ENCODE measurements around the gene COX17. TPM values are rescaled to one million over a fixed set of nuclear protein-coding genes. Genes with fewer than 3 reads are reported as not detected.

The COX17 gene
- total RNA-seq, 4 donors from 2014 or later: 12.8 to 73.0 (median 46.0) TPM

DNA sequence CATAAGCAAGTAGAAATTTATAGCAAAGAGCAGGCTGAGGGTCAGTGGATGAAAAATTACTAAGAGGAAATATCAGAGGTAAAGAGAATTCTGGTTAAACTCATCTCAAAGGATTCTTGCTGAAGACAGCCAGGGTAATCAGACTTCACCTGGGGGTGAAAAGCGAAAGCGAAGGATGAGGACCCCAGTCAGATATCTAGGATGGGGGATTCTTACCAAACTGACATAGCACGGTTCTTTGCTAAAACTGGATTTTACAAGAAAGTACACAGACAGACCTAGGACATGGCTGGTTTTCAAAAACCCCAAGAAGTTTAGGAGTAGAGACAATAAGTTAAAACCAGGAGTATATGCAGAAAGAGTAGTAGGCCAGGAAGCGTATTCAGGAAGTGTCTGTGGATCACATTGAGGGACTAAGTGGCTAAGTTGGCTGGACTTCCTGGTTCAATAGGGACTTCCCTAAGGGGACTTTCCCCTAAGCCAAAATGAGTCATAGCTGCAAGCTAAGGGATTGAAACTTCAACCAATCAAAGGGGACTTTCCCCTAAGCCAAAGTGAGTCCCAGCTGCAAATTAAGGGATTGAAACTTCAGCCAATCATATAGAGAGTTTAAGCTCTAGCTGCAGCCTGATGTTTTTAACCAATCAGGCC is 23.2 kb upstream of the COX17 start:
- 83 to 89% methylated on average over 4 of the region's 4 CpGs for WGBS, 2 donors
- TF ChIP-seq POLR2A (IDR thresholded peaks at IDR 0.05): no peak
- TF ChIP-seq, protein P1, sequence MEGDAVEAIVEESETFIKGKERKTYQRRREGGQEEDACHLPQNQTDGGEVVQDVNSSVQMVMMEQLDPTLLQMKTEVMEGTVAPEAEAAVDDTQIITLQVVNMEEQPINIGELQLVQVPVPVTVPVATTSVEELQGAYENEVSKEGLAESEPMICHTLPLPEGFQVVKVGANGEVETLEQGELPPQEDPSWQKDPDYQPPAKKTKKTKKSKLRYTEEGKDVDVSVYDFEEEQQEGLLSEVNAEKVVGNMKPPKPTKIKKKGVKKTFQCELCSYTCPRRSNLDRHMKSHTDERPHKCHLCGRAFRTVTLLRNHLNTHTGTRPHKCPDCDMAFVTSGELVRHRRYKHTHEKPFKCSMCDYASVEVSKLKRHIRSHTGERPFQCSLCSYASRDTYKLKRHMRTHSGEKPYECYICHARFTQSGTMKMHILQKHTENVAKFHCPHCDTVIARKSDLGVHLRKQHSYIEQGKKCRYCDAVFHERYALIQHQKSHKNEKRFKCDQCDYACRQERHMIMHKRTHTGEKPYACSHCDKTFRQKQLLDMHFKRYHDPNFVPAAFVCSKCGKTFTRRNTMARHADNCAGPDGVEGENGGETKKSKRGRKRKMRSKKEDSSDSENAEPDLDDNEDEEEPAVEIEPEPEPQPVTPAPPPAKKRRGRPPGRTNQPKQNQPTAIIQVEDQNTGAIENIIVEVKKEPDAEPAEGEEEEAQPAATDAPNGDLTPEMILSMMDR (IDR thresholded peaks at IDR 0.05): no peak
- H3K9me3 ChIP-seq: no peaks in the 10 kb centered on the region
- H3K36me3 ChIP-seq: no peaks in the 10 kb centered on the region
- peaks cover 4 to 13% of the 10 kb centered on the region in 2 donors for H3K4me1 ChIP-seq
- intact Hi-C loops (cut with DNase I): no loop called here
- H3K4me3 ChIP-seq (replicated peaks in 1 of 3): no peak overlapping the region
- no peak overlapping the region for H3K27ac ChIP-seq
- DNase-seq: no peak
- no peaks in the 10 kb centered on the region for H3K27me3 ChIP-seq

DNA sequence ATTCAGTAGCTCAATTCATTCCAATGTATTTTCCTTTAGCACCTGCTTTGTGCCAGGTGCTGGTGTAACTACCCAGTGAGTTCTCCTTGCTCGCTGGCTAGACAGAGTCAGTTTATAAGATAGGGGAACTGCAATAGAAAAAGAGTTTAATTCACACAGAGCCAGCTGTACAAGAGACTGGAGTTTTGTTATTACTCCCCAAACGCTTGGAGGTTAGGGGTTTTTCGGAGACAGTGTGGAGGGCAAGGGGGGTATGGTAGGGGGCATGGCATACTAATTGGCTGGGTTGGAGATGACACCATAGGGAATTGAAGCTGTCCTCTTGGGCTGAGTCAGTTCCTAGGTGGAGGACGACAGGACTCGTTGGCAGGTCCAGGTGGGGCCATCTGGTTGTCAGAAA is 20.2 kb upstream of the COX17 start:
- no peak for TF ChIP-seq POLR2A (IDR thresholded peaks at IDR 0.05)
- TF ChIP-seq, protein P1 (IDR thresholded peaks at IDR 0.05): no peak
- no peak overlapping the region for H3K27ac ChIP-seq
- H3K4me3 ChIP-seq (replicated peaks in 1 of 3): no peak overlapping the region
- intact Hi-C loops (cut with DNase I): no loop called here
- no peaks in the 10 kb centered on the region for H3K27me3 ChIP-seq
- no peaks in the 10 kb centered on the region for H3K36me3 ChIP-seq
- peaks cover 3 to 4% of the 10 kb centered on the region in 2 donors for H3K4me1 ChIP-seq
- WGBS, 2 donors: 86 to 94% methylated on average over 5 of the region's 5 CpGs
- H3K9me3 ChIP-seq: no peaks in the 10 kb centered on the region
- DNase-seq: no peak

DNA sequence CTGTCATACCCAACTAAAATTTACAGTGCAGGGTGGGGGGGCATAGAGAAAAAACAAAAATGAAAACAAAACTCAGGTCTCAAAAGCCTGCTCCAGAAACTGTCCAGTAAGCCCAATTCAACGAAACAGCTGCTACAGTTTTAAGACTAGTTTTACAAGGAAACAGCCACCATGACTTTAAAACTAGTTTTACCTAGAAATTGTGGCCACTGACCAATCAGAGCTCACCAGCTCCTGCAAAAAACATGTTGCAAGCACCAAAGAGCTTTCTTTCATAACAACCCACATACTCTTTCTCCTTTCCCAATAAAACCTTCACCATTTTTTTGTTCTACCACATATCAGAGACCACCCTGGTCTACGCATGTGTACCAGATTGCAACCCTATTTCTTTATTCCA is 18.3 kb upstream of the COX17 start:
- no peaks in the 10 kb centered on the region for H3K27me3 ChIP-seq
- no peaks in the 10 kb centered on the region for H3K9me3 ChIP-seq
- DNase-seq: no peak
- intact Hi-C loops (cut with DNase I): no loop called here
- no peak for TF ChIP-seq POLR2A (IDR thresholded peaks at IDR 0.05)
- TF ChIP-seq, protein P1 (IDR thresholded peaks at IDR 0.05): no peak
- no peaks in the 10 kb centered on the region for H3K4me1 ChIP-seq
- H3K4me3 ChIP-seq (replicated peaks in 1 of 3): no peak overlapping the region
- 93 to 95% methylated on average over 2 of the region's 2 CpGs for WGBS, 2 donors
- no peaks in the 10 kb centered on the region for H3K36me3 ChIP-seq
- H3K27ac ChIP-seq: no peak overlapping the region

DNA sequence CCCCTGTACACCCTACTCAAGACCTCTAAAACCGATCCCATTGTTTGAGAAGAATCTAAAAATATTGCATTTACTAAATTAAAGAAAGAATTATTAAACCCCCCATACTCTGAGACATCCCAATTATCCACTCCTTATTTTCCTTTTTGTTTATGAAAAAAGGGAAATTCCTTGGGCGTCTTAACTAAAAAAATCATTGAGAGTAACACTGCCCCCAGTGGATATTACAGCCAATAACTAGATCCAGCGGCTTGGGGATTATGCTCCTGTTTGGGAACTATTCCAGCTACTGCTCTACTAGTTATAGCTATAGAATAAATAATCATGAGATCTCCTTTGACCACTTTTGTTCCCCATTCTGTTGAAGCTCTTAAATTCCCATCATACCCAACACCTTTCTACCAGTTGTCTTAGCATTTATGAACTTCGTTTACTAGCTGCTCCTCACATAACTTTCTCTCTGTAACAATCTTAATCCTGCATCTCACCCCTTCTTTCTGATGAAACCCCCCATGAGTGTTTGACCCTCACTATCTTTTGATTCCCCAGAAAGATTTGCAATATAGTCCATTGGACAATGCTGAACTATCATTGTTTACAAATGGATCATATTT is 12.9 kb upstream of the COX17 start:
- Histone ChIP-seq H3K4me1 (no peaks in the 10 kb centered on the region), H3K27me3 (no peaks in the 10 kb centered on the region), H3K36me3 (no peaks in the 10 kb centered on the region), H3K9me3 (no peaks in the 10 kb centered on the region), H3K4me3 (replicated peaks in 1 of 3) (no peak overlapping the region), H3K27ac (no peak overlapping the region)
- TF ChIP-seq, protein P1 (IDR thresholded peaks at IDR 0.05): peak; percentile 31 to 68 (median 38)
- no peak for TF ChIP-seq POLR2A (IDR thresholded peaks at IDR 0.05)
- DNase-seq: no peak
- intact Hi-C loops (cut with DNase I): no loop called here
- WGBS, 2 donors: 46 to 48% methylated on average over 4 of the region's 4 CpGs

DNA sequence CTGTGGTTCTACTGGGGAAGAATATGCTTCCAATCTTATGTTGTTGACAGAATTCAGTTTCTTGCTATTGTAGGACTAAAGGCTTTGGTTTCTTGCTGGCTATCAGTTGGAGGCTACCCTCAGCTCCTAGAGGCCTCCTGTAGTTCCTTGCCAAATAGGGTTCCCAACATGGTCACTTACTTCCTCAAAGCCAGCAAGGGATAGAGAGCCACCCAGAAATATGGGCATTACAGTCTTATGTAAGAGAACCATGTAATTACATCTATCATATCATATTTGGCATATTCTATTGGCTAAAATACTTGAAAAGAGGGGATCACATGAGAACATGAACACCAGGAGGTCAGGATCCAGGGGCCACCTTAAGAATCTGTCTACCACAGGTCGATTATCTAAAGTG is 6.2 kb upstream of the COX17 start:
- intact Hi-C loops (cut with DNase I): no loop called here

More for the DNA sequence above, 6.2 kb upstream of the COX17 start:
- Histone ChIP-seq H3K4me1 (peaks cover 0 to 4% of the 10 kb centered on the region in 2 donors), H3K27ac (no peak overlapping the region), H3K9me3 (no peaks in the 10 kb centered on the region), H3K4me3 (replicated peaks in 1 of 3) (no peak overlapping the region), H3K27me3 (no peaks in the 10 kb centered on the region), H3K36me3 (no peaks in the 10 kb centered on the region)
- 41 to 50% methylated on average over 1 of the region's 1 CpG for WGBS, 2 donors
- TF ChIP-seq, protein P1 (IDR thresholded peaks at IDR 0.05): no peak
- TF ChIP-seq POLR2A (IDR thresholded peaks at IDR 0.05): no peak
- no peak for DNase-seq
